ENCODE results near the gene SWSAP1.

Gene SWSAP1

GRCh38 chr19:11410682-11411081 lies 36.2 kb downstream of the SWSAP1 start:
- no peak for DNase-seq

DNA sequence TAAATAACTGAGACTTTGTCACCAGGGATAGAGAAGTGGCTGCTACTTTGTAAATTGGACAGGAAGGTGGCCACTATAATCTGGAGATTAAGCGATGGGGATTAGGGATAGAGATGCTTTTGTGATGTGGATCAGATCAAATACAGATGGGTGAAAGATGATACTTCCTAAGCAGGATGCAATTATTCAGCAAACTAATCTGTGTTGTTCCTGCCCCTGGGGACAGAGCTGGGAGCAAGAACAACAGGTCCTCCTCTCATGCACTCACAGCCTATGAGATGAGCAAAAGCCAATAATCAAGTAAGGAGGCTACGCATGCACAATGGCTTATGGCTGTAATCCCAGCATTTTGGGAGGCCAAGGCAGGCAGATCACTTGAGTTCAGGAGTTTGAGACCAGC lies 40.1 kb downstream of the SWSAP1 start:
- no peak for DNase-seq

- DNase-seq: no peak
Measured at GRCh38 chr19:11416346-11417052, 42.0 kb downstream of the SWSAP1 start.

DNA sequence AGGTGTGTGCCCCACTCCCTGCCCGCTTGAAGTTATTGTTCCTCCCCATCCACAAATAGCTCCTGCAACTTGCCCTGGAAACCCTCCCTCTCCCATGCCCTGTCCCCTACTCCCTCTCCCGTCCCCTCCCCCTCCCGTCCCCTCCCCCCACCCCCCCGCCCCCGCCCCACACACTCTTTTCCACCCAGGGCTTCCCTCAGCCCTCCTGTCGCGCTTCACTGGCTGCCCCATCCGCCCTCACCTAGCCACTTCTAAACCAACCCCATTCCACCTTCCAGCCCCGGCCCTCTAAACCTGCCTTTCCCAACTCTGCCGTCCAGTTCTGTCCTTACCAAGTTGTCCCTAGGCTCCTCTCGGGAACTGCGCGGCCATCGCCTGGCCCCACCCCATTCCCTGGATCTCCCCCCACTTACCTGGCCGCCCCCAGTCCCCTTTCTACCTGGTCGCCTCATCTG lies 43.7 kb downstream of the SWSAP1 start:
- no peak for DNase-seq

GRCh38 chr19:11418549-11419506 lies 44.4 kb downstream of the SWSAP1 start, which contains the start of gene RGL3:
Gene RGL3, minus strand, starts transcription at chr19:11419314. Its CDS starts 36 bp downstream, at chr19:11419278.
- peak in 5 of 14 donors; percentile 5 to 37 (median 21) for DNase-seq

- peak in 7 of 14 donors; percentile 1 to 36 (median 19) for DNase-seq
Measured at GRCh38 chr19:11420429-11421370, 46.2 kb downstream of the SWSAP1 start.

DNA sequence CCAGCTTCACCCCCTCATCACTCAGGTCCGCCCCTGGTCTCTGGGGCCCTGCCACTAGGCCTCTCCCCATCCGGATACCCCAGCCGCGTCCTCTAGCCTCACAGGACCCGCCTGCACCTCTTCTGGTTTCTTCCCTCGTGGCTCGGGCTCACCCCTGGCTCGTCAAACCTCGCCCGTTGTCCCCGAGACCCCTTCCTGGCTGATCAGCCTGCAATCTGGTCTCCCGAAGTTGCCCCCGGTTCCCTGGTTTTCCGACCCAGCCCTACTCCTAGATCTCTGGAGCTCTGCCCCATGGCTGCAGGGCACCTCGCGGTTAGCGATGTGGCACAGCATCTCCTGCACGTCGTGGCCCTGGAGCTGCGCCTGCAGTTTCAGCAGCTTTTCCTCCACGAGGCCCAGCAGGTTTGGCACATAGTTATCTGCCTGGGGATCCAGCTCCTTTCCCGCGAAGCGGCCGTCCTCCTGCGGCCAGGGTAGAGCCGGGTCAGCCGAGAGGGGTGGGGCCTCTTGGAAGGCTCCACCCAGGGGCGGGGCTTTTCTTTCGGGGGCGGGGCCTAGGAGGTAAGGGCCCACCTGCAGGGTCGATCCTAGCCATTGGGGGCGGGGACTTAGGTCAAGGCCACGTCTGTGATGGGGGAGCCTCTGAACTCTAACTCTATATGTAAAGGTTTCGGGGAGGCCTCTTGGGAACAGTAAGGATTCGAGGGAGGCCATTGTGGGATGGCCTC lies 47.1 kb downstream of the SWSAP1 start:
- no peak for DNase-seq

- DNase-seq: peak in 8 of 14 donors; percentile 3 to 28 (median 21)
Measured at GRCh38 chr19:11422163-11423065, 47.9 kb downstream of the SWSAP1 start.

- no peak for DNase-seq
Measured at GRCh38 chr19:11423164-11423790, 48.8 kb downstream of the SWSAP1 start.

GRCh38 chr19:11423791-11424181 lies 49.3 kb downstream of the SWSAP1 start:
- DNase-seq: no peak
